ENCODE measurements around the gene MATK.

- TF ChIP-seq FOXP2 (optimal IDR thresholded peaks at IDR 0.05; ENCODE audit: control extremely low read depth, extremely low read length, insufficient read depth) = no peak
- no peak for TF ChIP-seq EZH2 (IDR thresholded peaks at IDR 0.05)
These were observed 37.2 kb upstream of the MATK start for GRCh38 chr19:3823350-3823713.
